ENCODE data around the gene DOLPP1.

DNA sequence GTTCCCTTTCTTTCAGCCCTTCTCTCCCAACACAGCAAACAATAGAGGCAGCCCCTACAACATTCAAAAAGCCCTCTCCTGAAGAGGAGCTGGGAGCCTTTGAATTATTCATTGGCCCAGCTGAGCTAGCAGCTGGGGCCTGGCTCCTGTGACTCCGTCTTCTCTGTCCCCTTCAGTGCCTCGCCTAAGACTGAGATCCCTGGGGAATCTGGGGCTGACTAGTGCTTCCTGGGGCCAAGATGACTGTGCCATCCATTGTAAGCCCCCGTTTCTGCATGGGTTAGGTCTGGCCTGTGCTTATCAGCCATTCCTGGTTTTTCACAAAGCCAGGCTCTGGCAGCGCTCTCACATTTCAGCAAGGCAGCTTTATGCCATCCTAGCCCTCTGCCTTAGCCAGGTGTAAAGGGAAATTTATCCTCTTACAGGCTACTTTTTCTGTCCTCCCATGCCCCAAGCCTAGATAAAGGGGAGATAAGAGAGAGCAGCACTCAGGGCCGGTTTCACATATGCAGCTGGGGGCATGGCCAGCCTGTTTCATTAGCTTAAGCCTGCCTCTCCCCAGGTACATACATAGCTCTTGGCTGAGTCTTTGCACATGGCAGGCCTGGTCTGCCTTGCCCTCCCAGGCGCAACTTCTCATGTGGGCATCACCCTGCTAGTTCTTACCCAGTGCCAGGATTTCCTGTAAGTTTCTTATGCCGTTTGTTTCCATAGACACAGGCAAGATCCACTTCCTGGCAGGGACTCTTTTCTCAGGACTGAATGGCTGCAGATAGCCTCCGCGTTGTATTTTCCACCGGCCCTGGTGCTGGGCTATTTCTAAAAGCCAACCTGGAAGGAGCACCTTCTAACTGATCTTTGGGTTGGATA is 46.1 kb downstream of the DOLPP1 start:
- TF ChIP-seq, protein P1, sequence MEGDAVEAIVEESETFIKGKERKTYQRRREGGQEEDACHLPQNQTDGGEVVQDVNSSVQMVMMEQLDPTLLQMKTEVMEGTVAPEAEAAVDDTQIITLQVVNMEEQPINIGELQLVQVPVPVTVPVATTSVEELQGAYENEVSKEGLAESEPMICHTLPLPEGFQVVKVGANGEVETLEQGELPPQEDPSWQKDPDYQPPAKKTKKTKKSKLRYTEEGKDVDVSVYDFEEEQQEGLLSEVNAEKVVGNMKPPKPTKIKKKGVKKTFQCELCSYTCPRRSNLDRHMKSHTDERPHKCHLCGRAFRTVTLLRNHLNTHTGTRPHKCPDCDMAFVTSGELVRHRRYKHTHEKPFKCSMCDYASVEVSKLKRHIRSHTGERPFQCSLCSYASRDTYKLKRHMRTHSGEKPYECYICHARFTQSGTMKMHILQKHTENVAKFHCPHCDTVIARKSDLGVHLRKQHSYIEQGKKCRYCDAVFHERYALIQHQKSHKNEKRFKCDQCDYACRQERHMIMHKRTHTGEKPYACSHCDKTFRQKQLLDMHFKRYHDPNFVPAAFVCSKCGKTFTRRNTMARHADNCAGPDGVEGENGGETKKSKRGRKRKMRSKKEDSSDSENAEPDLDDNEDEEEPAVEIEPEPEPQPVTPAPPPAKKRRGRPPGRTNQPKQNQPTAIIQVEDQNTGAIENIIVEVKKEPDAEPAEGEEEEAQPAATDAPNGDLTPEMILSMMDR (IDR thresholded peaks at IDR 0.05) = no peak
- TF ChIP-seq POLR2AphosphoS5 (IDR thresholded peaks at IDR 0.05) = no peak
- TF ChIP-seq POLR2A (IDR thresholded peaks at IDR 0.05) = no peak
- no peak for TF ChIP-seq EP300 (IDR thresholded peaks at IDR 0.05)
